Anterior cingulate cortex (tissue), 58 donors: ENCODE data around the gene CHI3L2.
A peak's percentile ranks its signal among the peaks of the same experiment; 100 is the strongest.

Experiments
- DNase-seq, 58 donors: peaks; one replicate each; lab custom pipeline; 2025; lab: John Stamatoyannopoulos, UW

CHI3L2 gene

DNA sequence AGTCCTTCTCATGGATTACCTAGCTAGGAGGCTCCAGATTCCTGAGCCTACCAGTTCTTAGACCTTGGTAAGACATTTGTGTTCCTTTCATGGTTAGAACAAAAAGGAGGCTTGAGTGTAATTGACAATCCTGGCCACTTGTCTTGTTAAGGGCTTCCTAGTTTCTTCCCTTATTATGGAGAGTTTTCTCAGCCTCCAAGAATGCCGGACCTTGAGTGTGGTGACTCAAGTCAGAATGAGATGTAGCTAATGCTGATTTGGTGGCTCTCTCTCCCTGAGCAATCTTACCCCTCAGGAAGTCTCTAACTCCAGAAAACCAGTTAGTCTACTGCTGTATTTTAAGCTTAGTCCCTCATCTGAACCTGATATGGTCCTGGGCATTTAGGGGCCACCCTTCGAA is 14.3 kb downstream of the CHI3L2 start:
- DNase-seq: no peak

DNA sequence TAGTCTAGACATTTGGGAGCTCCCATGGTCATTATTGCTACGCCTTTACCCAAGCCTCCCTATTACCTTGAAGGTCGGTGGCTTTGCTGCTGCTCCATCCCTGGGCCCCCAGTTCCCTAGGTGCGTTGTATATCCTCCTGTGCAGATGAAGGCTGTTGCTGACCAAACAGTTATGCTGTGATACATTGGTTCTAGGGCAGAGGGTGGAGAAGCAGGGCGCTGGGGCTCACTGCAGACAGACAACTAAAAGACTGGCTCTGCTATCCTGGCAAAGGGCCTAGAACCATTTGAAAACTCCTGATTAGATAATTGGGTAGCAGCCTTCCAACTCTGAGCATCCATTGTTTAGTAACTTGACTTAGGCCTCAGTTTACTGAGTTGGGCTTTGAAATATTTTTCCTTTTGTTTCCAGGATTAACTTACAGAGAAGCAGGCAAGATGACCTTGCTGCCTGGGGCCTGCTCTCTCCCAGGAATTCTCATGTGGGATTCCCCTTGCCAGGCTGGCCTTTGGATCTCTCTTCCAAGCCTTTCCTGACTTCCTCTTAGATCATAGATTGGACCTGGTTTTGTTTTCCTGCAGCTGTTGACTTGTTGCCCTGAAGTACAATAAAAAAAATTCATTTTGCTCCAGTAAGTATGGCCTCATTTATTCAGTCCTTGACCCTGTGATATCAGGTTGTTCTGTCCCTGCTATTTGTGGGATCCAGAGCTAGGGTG is 15.5 kb downstream of the CHI3L2 start:
- peak in 1 of 58 donors; percentile 9 for DNase-seq

DNA sequence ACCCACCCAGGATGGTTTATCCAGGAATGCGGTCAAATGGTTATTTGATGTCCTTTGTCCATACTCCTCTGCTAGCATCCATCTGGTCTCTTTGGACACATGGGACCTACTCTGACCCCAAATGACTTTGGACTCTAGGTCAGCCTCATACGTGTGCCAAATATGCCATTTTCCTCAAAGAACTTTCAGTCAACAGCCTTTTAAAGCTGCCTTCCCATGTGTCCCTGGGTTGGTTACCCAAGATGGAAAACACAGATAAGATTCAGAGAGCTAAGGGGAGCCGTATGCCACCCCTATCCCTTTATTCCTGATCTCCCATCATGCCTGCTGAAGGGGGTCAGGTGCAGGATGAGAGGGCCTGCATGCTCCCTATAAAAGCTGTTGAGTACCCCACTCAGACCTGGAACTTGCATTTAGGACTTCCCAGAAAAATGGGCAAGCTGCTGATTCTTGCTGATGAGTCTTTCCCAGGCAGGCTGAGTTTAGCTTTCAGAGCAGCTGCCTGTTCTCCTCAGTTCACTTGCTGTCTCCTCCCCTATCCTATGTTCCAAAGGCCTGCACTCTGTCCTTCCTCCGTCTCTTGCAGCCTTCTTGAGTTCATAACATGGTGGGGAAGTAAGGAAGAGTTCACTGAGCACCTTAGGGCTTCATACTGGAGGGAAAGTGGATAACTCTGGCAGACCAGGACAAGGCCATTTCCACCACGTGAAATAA is 19.8 kb downstream of the CHI3L2 start:
- DNase-seq: no peak

DNA sequence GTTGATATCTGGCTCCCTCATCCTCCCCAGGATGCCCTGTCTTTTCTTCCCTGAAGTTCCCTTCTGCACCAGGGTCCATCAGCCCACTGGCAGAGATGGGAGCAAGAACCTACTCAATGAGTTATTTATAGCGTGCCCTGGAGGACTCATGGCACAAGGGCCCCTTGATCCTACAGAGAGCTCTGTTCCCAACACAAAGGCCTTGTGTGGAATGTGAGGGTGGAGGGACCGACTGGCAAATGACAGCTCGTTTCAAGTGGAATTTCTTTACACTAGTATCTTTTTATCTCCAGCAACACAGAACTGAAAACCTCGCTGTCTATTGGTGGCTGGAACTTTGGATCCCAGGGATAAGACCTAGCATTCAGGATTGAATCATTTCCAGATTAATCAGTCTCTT is 22.4 kb downstream of the CHI3L2 start:
- DNase-seq: peak in 28 of 58 donors; percentile 16 to 74 (median 41)

DNA sequence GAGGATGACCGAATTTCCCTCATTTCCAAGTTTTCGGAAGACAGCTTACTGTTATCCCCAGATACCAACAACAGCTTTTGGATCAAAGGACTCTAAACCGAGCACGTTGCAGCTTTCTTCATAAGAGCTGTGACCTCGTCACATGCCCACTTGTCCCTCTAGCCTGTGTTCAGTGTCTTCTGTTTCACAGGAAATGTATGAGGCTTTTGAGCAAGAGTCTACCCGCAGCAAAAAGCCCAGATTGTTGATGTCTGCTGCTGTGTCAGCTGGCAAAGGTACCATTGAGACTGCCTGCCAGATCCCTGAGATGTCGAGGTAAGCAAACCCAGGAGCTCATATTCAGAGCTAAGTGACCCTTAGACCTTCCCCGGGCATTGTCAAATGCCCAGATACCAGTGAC is 24.1 kb downstream of the CHI3L2 start:
- no peak for DNase-seq

DNA sequence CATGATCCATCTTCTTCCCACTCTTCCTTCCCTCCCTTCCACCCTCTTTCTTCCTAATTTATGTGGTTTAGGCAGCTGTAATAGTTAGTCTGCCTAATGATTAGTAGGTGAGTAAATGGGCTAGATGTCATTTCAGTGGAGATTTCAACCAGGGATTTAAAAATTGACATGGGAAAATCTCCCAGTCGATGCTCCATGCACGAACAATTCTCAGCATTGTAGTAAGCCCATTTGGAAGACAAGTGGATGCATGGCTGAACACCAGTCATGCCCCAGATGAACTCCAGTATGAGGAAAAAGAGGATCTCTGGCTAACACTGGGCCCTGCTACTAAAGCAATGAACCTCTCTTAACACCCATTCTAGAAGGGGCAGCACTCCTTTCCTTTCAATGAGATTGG is 25.3 kb downstream of the CHI3L2 start:
- peak in 1 of 58 donors; percentile 19 for DNase-seq

DNA sequence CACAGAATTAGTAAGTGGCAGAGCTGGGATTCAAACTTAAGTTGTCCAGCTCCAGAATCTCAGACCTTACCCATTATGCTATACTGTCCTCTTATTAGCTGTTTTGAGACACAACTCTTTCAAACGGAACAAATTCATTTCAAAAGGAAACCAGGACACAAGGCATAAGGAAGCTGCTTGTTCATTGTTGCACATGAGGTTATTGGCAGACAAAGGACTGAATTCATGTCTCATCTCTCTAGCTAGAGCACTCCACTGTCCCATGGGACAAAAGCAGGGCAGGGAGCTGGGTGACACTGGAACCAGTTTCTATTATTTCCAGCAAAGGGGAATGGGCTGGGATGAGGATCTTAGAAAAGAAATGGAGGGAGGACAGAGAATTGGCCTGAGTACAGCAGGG is 26.4 kb downstream of the CHI3L2 start:
- DNase-seq: peak in 13 of 58 donors; percentile 5 to 83 (median 21)

DNA sequence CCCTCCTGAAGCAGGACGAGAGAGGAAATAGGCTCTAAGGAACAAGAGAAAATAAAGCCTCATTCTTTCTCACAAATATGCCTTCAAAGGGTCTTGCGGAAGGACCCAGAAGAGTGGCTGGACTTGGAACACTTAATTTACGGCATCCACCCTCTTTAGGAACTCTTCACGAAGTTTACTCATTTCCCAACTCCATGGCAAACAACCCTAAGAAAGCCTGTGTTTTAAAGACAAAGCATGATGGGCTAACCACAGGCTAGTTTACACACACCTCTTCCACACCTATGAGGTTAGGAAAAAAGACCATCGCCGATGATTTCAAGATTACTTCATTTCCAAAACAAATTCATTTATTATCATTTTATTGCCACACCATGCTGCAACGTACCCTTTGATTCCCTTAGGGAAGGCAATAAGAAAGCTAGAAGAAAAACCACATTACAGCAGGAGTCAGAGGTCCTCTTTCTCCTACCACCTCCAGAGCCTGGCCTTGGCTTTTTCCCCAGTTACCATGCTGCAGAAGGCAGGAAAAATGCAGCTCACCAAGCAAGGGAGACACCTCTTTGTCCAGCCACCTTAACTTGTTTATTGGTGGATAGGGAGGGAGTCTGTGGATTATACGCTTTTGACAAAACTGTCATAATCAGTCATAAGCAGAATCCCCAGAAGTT is 29.6 kb downstream of the CHI3L2 start:
- DNase-seq: no peak

DNA sequence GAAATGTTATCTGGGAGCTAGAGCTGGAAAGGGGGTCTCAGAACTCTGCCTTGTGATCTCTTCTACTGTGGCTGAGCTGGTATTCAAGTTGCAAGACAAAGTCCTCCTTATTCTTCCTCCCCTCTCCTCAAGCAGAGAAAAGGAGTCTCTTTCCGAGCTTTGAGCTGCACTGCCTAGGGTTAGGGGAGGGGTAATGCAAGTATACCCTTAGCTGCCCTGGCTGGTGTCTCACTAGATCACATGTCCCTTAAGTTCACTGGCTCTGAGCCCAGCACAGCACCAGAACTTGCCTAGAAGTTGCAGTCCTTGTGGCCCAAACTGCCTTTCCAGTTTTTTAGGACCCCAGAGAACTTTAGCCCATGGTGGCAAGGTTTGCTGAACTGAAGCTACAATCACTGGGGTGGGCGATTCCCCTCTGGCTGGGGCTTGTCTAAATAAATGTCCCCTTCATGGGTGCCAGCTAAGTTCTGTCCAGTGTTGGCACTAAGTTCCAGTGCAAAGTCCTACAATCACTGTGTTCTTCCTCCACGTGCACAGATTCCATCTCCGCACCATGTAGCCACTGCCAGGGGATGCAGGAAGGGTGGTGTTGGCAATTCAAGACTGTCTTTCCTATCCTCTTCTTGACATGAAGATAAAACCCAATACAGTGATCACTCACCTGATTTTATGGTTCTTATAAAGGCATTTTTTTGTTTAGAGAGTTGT is 40.4 kb downstream of the CHI3L2 start:
- DNase-seq: no peak

DNA sequence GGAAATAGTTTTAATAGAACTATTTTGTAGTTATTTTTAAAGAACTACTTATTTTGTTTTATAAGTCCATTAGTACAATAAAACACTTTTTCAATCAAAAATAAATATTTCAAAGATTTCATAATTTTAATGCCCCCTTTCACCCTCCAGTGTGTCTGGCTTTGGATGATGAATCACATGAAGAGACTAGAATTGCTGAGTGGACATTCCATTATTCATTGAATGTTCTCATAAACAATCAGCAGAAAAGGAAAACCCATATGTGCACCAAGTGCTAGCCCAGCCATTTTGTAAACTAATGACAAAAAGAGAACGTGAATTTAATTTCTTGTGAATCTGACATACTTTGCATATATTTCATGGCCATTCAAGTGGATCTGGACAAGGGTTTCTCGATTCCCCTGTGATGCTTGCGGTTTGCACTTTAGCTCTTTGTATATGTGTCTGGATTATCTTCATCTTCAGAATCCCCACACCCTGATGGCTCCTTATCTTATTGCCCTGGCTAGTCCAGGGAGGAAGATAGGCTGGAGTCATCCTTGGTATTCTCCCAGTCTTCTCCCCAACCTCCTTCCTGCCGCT is 42.4 kb downstream of the CHI3L2 start:
- DNase-seq: no peak

DNA sequence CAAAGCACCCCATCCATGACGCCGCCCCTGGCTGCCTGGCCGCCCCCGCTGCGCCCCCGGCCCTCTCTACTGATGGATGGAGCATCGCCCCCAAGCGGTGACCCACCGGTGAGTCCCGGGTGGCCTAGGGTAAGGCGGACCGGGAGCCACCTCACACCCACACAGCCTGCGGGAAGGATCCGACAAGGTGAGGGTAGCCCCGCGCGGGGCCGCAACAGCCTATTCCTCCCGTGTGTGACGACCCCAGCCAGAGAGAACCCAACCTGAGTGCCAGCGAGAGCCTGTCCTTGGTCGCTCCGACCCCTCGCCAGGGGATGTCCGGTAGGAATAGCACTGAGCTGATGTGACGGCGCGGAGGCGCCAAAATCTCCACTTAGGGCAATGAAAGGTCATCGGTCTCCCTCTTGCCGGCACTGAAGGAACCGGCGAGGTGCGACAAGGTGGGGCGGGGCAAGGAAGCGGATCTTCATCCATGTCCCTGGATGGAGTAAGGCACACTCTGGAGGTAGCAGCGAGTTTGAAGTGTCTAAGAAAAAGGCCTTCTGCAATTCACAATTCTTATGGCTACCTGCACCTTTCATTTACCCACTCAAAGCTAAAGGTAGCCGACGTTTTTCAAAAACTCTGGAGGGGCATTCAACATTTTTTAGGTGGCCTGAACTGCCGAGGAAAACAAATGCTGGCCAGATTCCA is 43.4 kb downstream of the CHI3L2 start:
- no peak for DNase-seq

DNA sequence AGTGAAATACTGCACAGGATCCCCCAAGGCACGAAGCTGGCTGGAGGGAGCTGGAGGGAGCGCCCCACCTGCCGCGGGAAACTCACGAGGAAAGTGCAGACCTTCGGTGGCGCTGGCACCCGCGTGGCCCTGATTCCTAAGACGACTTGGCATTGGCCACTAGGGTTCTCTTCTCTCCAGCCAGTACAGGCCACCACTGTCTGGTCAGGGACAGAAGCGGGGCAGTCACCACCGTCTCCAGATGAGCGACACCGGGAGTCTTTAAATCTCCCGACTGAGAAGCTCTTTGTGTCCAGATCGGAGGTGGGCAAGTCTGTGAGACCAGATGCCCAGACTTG is 43.9 kb downstream of the CHI3L2 start:
- peak in 1 of 58 donors; percentile 14 for DNase-seq

DNA sequence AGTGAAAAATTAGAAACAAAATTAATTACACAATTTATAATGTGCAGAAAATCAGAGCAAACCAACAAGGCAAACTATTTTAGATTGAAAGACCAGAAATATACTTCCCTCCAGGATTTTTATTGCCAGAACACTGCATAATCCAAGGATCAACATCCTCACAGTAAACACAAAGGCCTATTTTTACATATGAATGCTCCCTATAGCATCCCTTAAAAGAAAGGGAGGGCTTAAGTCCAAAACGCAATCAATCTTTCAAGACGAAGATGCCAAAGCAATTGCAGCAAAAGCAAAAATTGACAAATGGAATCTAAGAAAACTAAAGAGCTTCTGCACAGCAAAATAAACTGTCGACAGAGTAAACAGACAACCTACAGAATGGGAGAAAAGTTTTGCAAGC is 44.6 kb downstream of the CHI3L2 start:
- no peak for DNase-seq

DNA sequence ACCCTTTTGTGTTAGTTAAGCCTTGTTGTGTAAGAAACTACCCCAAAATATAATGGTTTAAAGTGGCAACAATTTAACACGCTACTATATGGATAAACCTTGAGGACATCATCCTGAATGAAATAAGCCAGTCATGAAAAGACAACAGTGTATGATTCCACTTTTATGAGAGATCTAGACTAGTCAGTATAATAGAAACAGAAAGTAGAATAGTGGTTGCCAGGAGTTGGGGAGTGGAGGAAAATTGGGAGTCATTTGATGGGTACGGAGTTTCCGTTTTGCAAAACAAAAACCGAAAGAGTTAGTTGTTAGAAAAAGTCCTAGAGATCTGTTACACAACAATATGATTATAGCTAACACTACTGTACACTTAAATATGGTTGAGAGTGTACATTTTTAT is 47.1 kb downstream of the CHI3L2 start:
- DNase-seq: no peak

DNA sequence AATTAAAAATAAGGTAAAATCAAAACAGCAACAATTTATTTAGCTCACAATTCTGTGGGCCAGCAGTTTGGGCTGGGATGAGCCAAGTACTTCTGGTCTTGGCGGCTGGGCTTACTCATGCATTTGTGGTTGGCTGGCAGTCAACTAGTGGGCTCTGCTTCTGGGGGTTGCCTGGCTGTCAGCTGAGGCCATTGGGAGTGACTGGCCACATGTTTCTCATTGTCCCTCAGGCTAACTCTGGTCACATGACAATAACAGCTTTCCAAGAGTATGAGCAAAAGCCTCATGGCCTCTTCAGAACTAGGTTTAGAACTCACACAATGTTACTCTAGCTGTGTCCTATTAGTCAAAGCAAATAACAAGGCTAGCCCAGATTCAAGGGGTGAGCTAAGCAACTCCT is 47.6 kb downstream of the CHI3L2 start:
- DNase-seq: peak in 9 of 58 donors; percentile 4 to 76 (median 29)

DNA sequence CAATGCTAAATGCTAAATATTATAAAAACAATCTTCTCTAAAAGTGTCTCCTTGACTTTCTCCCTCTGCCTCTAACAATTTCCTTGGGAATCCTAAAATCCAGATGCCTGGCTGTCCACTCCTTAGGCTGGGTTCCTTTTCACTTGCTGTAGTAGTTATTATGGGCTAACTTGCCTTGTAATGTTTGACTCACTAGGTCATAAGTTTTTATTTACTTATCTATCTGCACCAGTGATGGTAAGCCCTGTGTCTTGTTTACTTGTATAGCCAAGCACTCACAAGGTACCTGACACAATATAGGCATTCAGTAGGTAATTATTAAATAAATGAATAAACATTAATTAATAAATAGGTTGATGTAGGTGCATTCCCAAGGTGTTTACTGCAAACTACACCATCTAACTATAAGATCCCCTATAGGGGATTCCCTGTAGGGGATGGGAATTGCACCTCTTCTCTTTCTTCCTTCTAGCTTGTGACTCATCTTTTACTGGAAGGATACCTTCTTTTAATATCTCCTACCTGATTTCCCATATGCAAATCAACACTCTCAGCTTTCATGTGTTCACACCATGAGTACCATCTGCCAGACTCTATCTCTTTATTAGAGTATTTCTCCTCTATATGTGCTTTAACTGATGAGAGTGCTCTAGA is 48.4 kb downstream of the CHI3L2 start:
- DNase-seq: no peak

DNA sequence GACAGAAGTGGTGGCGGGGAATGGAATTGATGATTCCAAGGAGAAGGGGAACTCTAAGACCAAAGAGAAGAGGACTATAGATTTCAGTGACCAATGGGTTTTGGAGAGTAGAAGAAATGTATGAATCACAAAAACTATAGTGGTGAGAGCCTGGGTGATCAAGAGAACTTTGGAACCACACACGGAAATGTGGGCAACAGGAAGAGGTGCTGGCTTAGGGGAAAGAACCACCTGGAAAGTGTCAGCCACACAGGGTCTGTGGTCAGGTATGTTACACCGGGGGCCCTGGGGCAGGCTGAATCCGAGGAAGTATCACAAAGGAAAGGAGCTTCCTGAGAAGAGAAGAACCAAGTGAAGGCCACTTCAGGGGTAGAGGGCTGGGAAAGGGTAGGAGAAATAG is 51.6 kb downstream of the CHI3L2 start:
- DNase-seq: no peak

DNA sequence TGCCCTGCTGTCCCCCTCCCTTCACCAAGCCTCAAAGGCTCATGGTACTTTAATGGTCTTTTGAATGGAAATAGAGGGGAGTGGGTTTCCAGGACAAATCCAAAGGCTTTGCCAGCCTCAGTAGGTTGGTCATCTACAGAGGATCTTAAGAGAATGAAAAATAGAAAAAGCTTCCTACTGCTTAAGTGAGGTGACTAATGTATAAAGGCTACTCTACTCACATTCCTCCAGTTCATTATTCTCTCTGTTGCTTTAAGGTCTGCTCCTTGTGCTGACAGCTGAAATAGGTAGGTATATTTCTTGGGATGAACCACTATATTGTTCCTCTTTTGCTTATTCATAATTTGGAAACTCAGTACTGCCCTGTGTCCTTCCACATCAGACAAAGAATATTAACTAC is 52.8 kb downstream of the CHI3L2 start:
- no peak for DNase-seq

DNA sequence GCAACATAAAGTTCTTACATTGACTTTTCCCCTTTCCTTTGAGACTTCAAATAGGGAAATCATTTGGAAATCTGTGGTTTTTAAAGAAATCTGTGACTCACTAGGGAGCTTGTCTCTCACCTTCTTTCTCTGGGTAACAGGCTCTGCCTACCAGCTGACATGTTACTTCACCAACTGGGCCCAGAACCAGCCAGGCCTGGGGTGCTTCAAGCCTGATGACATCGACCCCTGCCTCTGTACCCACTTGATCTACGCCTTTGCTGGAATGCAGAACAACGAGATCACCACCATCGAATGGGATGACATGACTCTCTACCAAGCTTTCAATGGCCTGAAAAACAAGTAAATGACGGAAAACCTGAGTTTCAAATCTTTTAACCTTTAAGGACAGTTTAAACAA is 53.9 kb downstream of the CHI3L2 start:
- DNase-seq: no peak

DNA sequence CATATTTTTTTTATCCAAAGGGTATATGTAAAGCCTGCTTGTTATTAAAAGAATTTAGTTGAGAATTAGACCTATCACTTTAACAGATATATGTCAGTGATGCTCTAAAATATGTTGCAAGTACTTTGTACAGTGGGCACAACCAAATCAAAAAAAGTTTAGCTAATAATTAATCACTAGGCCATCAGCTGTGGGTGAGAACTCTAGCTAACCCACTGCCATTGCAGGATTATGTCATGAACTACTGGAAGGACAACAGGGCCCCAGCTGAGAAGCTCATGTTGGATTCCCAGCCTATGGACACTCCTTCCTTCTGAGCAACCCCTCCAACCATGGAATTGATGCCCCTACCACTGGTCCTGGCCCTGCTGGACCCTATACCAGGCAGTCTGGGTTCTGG is 56.3 kb downstream of the CHI3L2 start:
- no peak for DNase-seq
